Naive thymus-derived CD4-positive, alpha-beta T cell (primary cell): ENCODE measurements around the gene CXCL16. TPM values are rescaled to one million over a fixed set of nuclear protein-coding genes. Genes with fewer than 3 reads are reported as not detected.

Source experiments
- ATAC-seq: fragments of 150-1000 bp; cut with Tn5 transposase; 2 replicates; pipeline ENCODE4 v1.10.0; 2021; ENCODE audit warnings: mild to moderate bottlenecking, moderate library complexity
- CTCF ChIA-PET: fragments of 350-600 bp; sonication (Branson Sonifier 250); formaldehyde crosslinking; loops from one replicate; lab custom pipeline; 2021; ENCODE audit warnings: antibody characterized with exemption; lab: Charles Lee
- POLR2A ChIA-PET: fragments of 350-600 bp; sonication (Branson Sonifier 250); formaldehyde crosslinking; loops from one replicate; lab custom pipeline; 2021; ENCODE audit warnings: antibody characterized with exemption, inconsistent platforms; lab: Charles Lee
- DNase-seq, 9 donors: peaks; one replicate each; pipeline versions ENCODE4 v3.0.0 to v3.0.0-alpha.2; 2020 to 2022; ENCODE audit warnings: mixed read lengths in 1 of 9
- H3K27ac ChIP-seq: one replicate; pipeline ENCODE4 v1.7.0; 2013; ENCODE audit warnings: mild to moderate bottlenecking, low read depth, low read length, moderate library complexity
- H3K27me3 ChIP-seq, 2 donors: one replicate each; pipeline ENCODE4 v1.7.0; 2013; ENCODE audit warnings: low read length in 2 of 2, mild to moderate bottlenecking in 2 of 2, moderate library complexity in 2 of 2; ENCODE audit not compliant: control insufficient read depth in 2 of 2, insufficient read depth in 2 of 2
- H3K36me3 ChIP-seq, 3 experiments: 1 replicate in 2 of 3; 2 replicates in 1 of 3; pipeline ENCODE4 v1.7.0; 2013; ENCODE audit warnings: low read length in 3 of 3, mild to moderate bottlenecking in 3 of 3, moderate library complexity in 1 of 3; ENCODE audit not compliant: insufficient read depth in 3 of 3, control insufficient read depth in 2 of 3
- H3K4me1 ChIP-seq, 2 donors: one replicate each; pipeline ENCODE4 v1.7.0; 2013; ENCODE audit warnings: low read length in 2 of 2, mild to moderate bottlenecking in 2 of 2, moderate library complexity in 1 of 2; ENCODE audit not compliant: control insufficient read depth in 2 of 2, insufficient read depth in 2 of 2
- H3K4me3 ChIP-seq: 2 replicates; pipeline ENCODE4 v1.7.0; 2013; ENCODE audit warnings: mild to moderate bottlenecking, low read length
- H3K9me3 ChIP-seq, 3 experiments: 1 replicate in 2 of 3; 2 replicates in 1 of 3; pipeline ENCODE4 v1.7.0; 2013; ENCODE audit warnings: low read length in 3 of 3; ENCODE audit not compliant: control insufficient read depth in 2 of 3
- H3K27ac Mint-ChIP-seq, 9 donors: one replicate each; pipeline ENCODE4 v1.8.0; 2020 to 2022; ENCODE audit warnings: mixed read lengths in 9 of 9, mild to moderate bottlenecking in 8 of 9, moderate library complexity in 5 of 9, inconsistent platforms in 2 of 9
- H3K27me3 Mint-ChIP-seq, 5 donors: one replicate each; pipeline ENCODE4 v1.8.0; 2021 to 2022; ENCODE audit warnings: mixed read lengths in 5 of 5, mild to moderate bottlenecking in 1 of 5
- H3K36me3 Mint-ChIP-seq, 5 donors: one replicate each; pipeline ENCODE4 v1.8.0; 2020 to 2022; ENCODE audit warnings: mixed read lengths in 5 of 5, mild to moderate bottlenecking in 3 of 5, inconsistent platforms in 1 of 5
- H3K4me1 Mint-ChIP-seq, 7 donors: one replicate each; pipeline ENCODE4 v1.8.0; 2020 to 2022; ENCODE audit warnings: mixed read lengths in 7 of 7, mild to moderate bottlenecking in 3 of 7, inconsistent platforms in 1 of 7
- H3K4me3 Mint-ChIP-seq, 10 donors: one replicate each; pipeline ENCODE4 v1.8.0; 2020 to 2022; ENCODE audit warnings: mild to moderate bottlenecking in 10 of 10, mixed read lengths in 10 of 10, moderate library complexity in 6 of 10, inconsistent platforms in 2 of 10
- H3K9me3 Mint-ChIP-seq, 11 donors: one replicate each; pipeline ENCODE4 v1.8.0; 2020 to 2022; ENCODE audit warnings: mixed read lengths in 11 of 11, mild to moderate bottlenecking in 4 of 11, inconsistent platforms in 1 of 11, moderate library complexity in 1 of 11
- intact Hi-C, 2 donors: fragments of 100-400 bp; cut with micrococcal nuclease; formaldehyde crosslinking; loops; one replicate each; pipeline ENCODE4 v1.15.1; 2023
- polyA plus RNA-seq, 2 donors: library from polyadenylated mRNA; unstranded; fragments of 300-500 nt; fragmentation: Illumina TruSeq; gene quantifications; one replicate each; pipeline ENCODE4 v1.2.3, GENCODE V29; 2021
- total RNA-seq, 6 experiments: library from RNA in 5 of 6; stranded (reverse) in 5 of 6; gene quantifications; 1 replicate in 5 of 6; 2 replicates in 1 of 6; pipeline ENCODE4 v1.2.3 and lab custom pipeline; 2021 to 2026

The CXCL16 gene
- total and polyA plus RNA-seq, 7 experiments from 2014 or later = 1.2 to 68.0 (median 3.4) TPM

GRCh38 chr17:4710693-4711634, 28.8 kb downstream of the CXCL16 start:
- Histone ChIP-seq H3K27me3 (no peaks in the 10 kb centered on the region), H3K9me3 (no peaks in the 10 kb centered on the region), H3K36me3 (peaks cover 0 to 8% (median 0%) of the 10 kb centered on the region in 3 experiments), H3K4me1 (peaks cover 37 to 41% of the 10 kb centered on the region in 2 donors), H3K4me3 (peak overlapping the region; percentile 89), H3K27ac (peak overlapping the region; percentile 84)
- ChIA-PET POLR2A (interaction anchor here (0.5 to 5.3 kb wide), 23 partner anchors 8 to 257 kb away, joined by 3 to 48 read pairs (median 5); partner anchors contain the start of genes C17orf107, GLTPD2, MED11 and PELP1), CTCF (interaction anchor here (0.6 to 3.7 kb wide), 14 partner anchors 14 to 567 kb away, joined by 3 to 16 read pairs (median 4); partner anchors contain the start of gene MED11)
- intact Hi-C loops = loop anchor here (1.0 to 5.0 kb wide), 20 partner anchors 20 to 571 kb away; partner anchors contain the start of genes CHRNE (in 2 of the 2), MED11 (in 2 of the 2), MINK1 (in 2 of the 2) and RNF167 (in 2 of the 2)
- Mint-ChIP-seq H3K36me3 (peaks cover 0 to 27% (median 3%) of the 10 kb centered on the region in 5 donors), H3K4me3 (peak overlapping the region; percentile 89 to 99 (median 97)), H3K27me3 (no peaks in the 10 kb centered on the region), H3K9me3 (peaks cover 0 to 2% (median 0%) of the 10 kb centered on the region in 11 donors), H3K4me1 (peaks cover 31 to 64% (median 55%) of the 10 kb centered on the region in 7 donors), H3K27ac (peak overlapping the region; percentile 69 to 98 (median 92))
- ATAC-seq = no peak
- DNase-seq = peak in 8 of 9 donors; percentile 49 to 62 (median 56)

- Mint-ChIP-seq H3K4me3 (peak within 1 kb of the TSS; percentile 89 to 99 (median 97)), H3K9me3 (peaks cover 0 to 2% (median 0%) of the 10 kb centered on the region in 11 donors), H3K4me1 (peaks cover 21 to 63% (median 49%) of the 10 kb centered on the region in 7 donors), H3K27ac (peak within 1 kb of the TSS; percentile 69 to 98 (median 92)), H3K36me3 (peaks cover 0 to 20% (median 3%) of the 10 kb centered on the region in 5 donors), H3K27me3 (no peaks in the 10 kb centered on the region)
- peak within 1 kb of the TSS; percentile 89 for H3K4me3 ChIP-seq
- CTCF ChIA-PET = interaction anchor here (0.6 to 3.7 kb wide), 17 partner anchors 14 to 566 kb away, joined by 3 to 16 read pairs (median 3); partner anchors contain the start of genes MED11 and PSMB6
- DNase-seq (peak; percentile 97 to 99 (median 99)), ATAC-seq (peak; percentile 91)
- peaks cover 28 to 34% of the 10 kb centered on the region in 2 donors for H3K4me1 ChIP-seq
- H3K9me3 ChIP-seq = no peaks in the 10 kb centered on the region
- H3K36me3 ChIP-seq = peaks cover 0 to 4% (median 0%) of the 10 kb centered on the region in 3 experiments
- H3K27ac ChIP-seq = peak within 1 kb of the TSS; percentile 84
- POLR2A ChIA-PET = interaction anchor here (0.6 to 5.3 kb wide), 15 partner anchors 11 to 258 kb away, joined by 3 to 48 read pairs (median 5); partner anchors contain the start of genes GLTPD2, MED11, PLD2 and PSMB6
- H3K27me3 ChIP-seq = no peaks in the 10 kb centered on the region
- intact Hi-C loops = loop anchor here (1.0 to 10.0 kb wide), 21 partner anchors 21 to 572 kb away; partner anchors contain the start of genes CHRNE (in 2 of the 2), MED11 (in 2 of the 2), MINK1 (in 2 of the 2) and RNF167 (in 2 of the 2)
Measured at GRCh38 chr17:4709794-4710692, 29.7 kb downstream of the CXCL16 start, which contains the start of gene ARRB2. Gene ARRB2 (plus strand): TSS chr17:4710632. CDS start chr17:4710722, 90 bp downstream.

DNA sequence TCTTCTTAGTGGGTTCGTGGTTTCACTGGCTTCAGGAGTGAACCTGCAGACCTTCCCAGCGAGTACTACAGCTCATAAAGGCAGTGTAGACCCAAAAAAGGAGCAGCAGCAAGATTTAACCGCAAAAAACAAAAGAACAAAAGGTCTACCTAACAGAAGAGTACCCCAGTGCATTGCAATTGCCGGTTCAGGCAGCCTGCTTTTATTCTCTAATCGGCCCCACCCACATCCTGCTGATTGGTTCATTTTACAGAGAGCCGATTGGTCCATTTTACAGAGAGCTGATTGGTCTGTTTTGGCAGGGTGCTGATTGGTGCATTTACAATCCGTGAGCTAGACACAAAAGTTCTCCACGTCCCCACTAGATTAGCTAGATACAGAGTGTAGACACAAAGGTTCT, 31.3 kb downstream of the CXCL16 start:
- Mint-ChIP-seq H3K27me3 (no peaks in the 10 kb centered on the region), H3K4me3 (peak overlapping the region in 9 of 10 donors; percentile 16 to 95 (median 63))
- intact Hi-C loops = loop anchor here in 1 of 2 donors (10.0 kb wide), 1 partner anchor 144 kb away; the partner anchor contains the start of gene GGT6

DNA sequence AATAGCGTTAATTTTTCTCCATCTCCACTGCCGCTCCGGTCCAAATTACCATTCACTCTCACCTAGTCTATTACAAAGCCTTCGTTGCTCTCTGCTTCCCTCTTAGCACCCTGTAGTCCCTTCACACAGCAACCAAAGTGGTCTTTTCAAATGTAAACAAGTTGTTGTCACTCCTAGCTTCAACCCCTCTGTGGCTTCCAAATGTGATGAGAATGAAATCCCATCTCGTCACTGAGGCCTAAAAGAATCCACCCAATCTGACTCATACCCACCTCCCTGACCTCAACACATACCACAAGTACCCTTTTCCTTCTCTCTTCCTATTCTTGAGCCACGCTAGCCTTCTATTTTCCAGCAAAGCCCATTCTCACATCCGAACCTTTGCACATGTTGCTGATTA, 33.6 kb downstream of the CXCL16 start:
- ChIA-PET CTCF (interaction anchor here (1.1 kb wide), 1 partner anchor 175 kb away, joined by 4 read pairs; no protein-coding TSS in a partner anchor), POLR2A (no interaction called here)
- Mint-ChIP-seq H3K27ac (peak overlapping the region in 6 of 9 donors; percentile 34 to 77 (median 60)), H3K27me3 (no peaks in the 10 kb centered on the region), H3K4me1 (peaks cover 23 to 64% (median 53%) of the 10 kb centered on the region in 7 donors), H3K9me3 (peaks cover 0 to 2% (median 0%) of the 10 kb centered on the region in 11 donors), H3K36me3 (peaks cover 0 to 3% (median 0%) of the 10 kb centered on the region in 5 donors), H3K4me3 (peak overlapping the region; percentile 4 to 91 (median 79))
- H3K27me3 ChIP-seq = no peaks in the 10 kb centered on the region
- H3K4me3 ChIP-seq = no peak overlapping the region
- peaks cover 0 to 11% (median 0%) of the 10 kb centered on the region in 3 experiments for H3K36me3 ChIP-seq
- DNase-seq (no peak), ATAC-seq (no peak)
- H3K4me1 ChIP-seq = peaks cover 18 to 27% of the 10 kb centered on the region in 2 donors
- intact Hi-C loops = loop anchor here in 1 of 2 donors (10.0 kb wide), 1 partner anchor 141 kb away; the partner anchor contains the start of gene GGT6
- H3K9me3 ChIP-seq = no peaks in the 10 kb centered on the region
- H3K27ac ChIP-seq = no peak overlapping the region

More for the DNA sequence above, 31.3 kb downstream of the CXCL16 start:
- H3K4me3 ChIP-seq = no peak overlapping the region
- no peak overlapping the region for H3K27ac ChIP-seq
- Mint-ChIP-seq H3K4me1 (peaks cover 12 to 62% (median 45%) of the 10 kb centered on the region in 7 donors), H3K9me3 (peaks cover 0 to 2% (median 0%) of the 10 kb centered on the region in 11 donors), H3K27ac (peak overlapping the region in 7 of 9 donors; percentile 45 to 91 (median 80)), H3K36me3 (peaks cover 0 to 13% (median 3%) of the 10 kb centered on the region in 5 donors)
- no peaks in the 10 kb centered on the region for H3K9me3 ChIP-seq
- ChIA-PET POLR2A (interaction anchor here (0.6 to 5.3 kb wide), 6 partner anchors 24 to 758 kb away, joined by 3 to 48 read pairs (median 4); partner anchors contain the start of genes GLTPD2, PFN1 and PLD2), CTCF (interaction anchor here (0.7 to 3.7 kb wide), 5 partner anchors 61 to 191 kb away, joined by 3 to 16 read pairs (median 3); partner anchors contain the start of genes C17orf107 and PSMB6)
- H3K27me3 ChIP-seq = no peaks in the 10 kb centered on the region
- peaks cover 19 to 28% of the 10 kb centered on the region in 2 donors for H3K4me1 ChIP-seq
- ATAC-seq = no peak
- DNase-seq = peak in 8 of 9 donors; percentile 47 to 80 (median 64)
- peaks cover 0 to 11% (median 0%) of the 10 kb centered on the region in 3 experiments for H3K36me3 ChIP-seq

DNA sequence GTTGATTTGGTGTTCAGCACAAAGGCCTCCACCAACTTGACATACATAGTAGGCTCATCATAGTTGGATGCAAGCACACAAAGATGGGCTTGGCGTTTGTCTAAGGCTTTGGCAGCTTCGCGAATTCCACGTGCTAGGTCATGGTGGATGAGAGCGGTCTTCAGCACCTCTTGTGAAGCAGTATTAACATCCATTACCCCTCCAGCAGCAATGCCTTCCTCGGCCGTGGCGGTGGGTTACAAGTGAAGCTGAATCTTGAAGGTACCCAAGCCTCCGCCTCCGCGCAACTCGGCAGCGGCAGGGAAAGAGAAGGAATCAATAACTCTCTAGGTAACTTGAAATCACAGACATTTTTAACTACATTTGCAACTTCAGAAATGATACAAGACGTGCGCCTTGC, 34.7 kb downstream of the CXCL16 start:
- peaks cover 0 to 2% (median 0%) of the 10 kb centered on the region in 11 donors for H3K9me3 Mint-ChIP-seq
- H3K4me1 ChIP-seq = peaks cover 16 to 26% of the 10 kb centered on the region in 2 donors
- H3K27me3 ChIP-seq = no peaks in the 10 kb centered on the region
- POLR2A ChIA-PET = interaction anchor here (0.6 to 1.8 kb wide), 7 partner anchors 22 to 262 kb away, joined by 3 to 4 read pairs (median 3); partner anchors contain the start of genes MED11, PSMB6 and SLC25A11
- H3K27ac ChIP-seq = no peak overlapping the region
- CTCF ChIA-PET = no interaction called here
- H3K9me3 ChIP-seq = no peaks in the 10 kb centered on the region
- H3K4me3 ChIP-seq = peak overlapping the region; percentile 92
- peaks cover 0 to 2% (median 0%) of the 10 kb centered on the region in 5 donors for H3K36me3 Mint-ChIP-seq
- peak overlapping the region; percentile 74 to 91 (median 88) for H3K4me3 Mint-ChIP-seq
- peak overlapping the region; percentile 60 to 95 (median 82) for H3K27ac Mint-ChIP-seq
- no peaks in the 10 kb centered on the region for H3K27me3 Mint-ChIP-seq
- DNase-seq = no peak
- peaks cover 26 to 67% (median 56%) of the 10 kb centered on the region in 7 donors for H3K4me1 Mint-ChIP-seq
- H3K36me3 ChIP-seq = peaks cover 0 to 6% (median 0%) of the 10 kb centered on the region in 3 experiments
- intact Hi-C loops = loop anchor here in 1 of 2 donors (1.0 to 10.0 kb wide), 3 partner anchors 26 to 235 kb away; partner anchors contain the start of genes GGT6, MED11, RNF167 and SLC25A11
- no peak for ATAC-seq
